GM06990 (cell line): ENCODE data around the gene MYH6.
"Not testable (repeated sequence)": the region's sequence is repeated elsewhere in the genome, so short reads cannot be mapped to it uniquely, and the experiment has no call there.

ENCODE experiments used
- DNase-seq: peaks from one replicate; pipeline ENCODE4 v3.0.0-alpha.2; 2011; ENCODE audit not compliant: insufficient read length; ENCODE audit errors: extremely low read depth
- H3K27me3 ChIP-seq: replicated peaks from 2 replicates; pipeline ENCODE4 v1.6.0; 2011; ENCODE audit warnings: low read length; ENCODE audit not compliant: control insufficient read depth, insufficient read depth
- H3K36me3 ChIP-seq: 2 replicates; pipeline ENCODE4 v1.5.1; 2011; ENCODE audit warnings: low read length; ENCODE audit not compliant: control insufficient read depth, insufficient read depth
- H3K4me3 ChIP-seq: replicated peaks from 2 replicates; pipeline ENCODE4 v1.5.1; 2011; ENCODE audit warnings: low read depth, mild to moderate bottlenecking, control low read depth, low read length
- CTCF ChIP-seq: IDR thresholded peaks from 2 replicates; pipeline ENCODE4 v1.5.1; 2011; ENCODE audit warnings: low read length, control low read depth, mild to moderate bottlenecking, inconsistent platforms; ENCODE audit not compliant: insufficient read depth, poor library complexity, severe bottlenecking

The MYH6 gene

GRCh38 chr14:23403139-23403438 lies 5.0 kb downstream of the MYH6 start:
- TF ChIP-seq CTCF = no peak
- H3K4me3 ChIP-seq = no peak overlapping the region
- H3K27me3 ChIP-seq = peaks cover 5% of the 10 kb centered on the region
- DNase-seq = no peak
- no peaks in the 10 kb centered on the region for H3K36me3 ChIP-seq

GRCh38 chr14:23402296-23403138 lies 5.6 kb downstream of the MYH6 start:
- no peak for TF ChIP-seq CTCF
- Histone ChIP-seq H3K27me3 (peaks cover 5% of the 10 kb centered on the region), H3K4me3 (no peak overlapping the region), H3K36me3 (no peaks in the 10 kb centered on the region)
- DNase-seq = no peak

- Histone ChIP-seq H3K36me3 (no peaks in the 10 kb centered on the region), H3K27me3 (peaks cover 5% of the 10 kb centered on the region), H3K4me3 (no peak overlapping the region)
- no peak for DNase-seq
- no peak for TF ChIP-seq CTCF
Measured at GRCh38 chr14:23401291-23401690, 6.8 kb downstream of the MYH6 start.

- not testable (repeated sequence) for DNase-seq, H3K4me3 ChIP-seq, H3K27me3 ChIP-seq, H3K36me3 ChIP-seq
Measured at GRCh38 chr14:23400496-23401149, 7.5 kb downstream of the MYH6 start.

GRCh38 chr14:23399591-23399990 lies 8.5 kb downstream of the MYH6 start:
- Histone ChIP-seq H3K27me3 (peaks cover 5% of the 10 kb centered on the region), H3K36me3 (no peaks in the 10 kb centered on the region), H3K4me3 (no peak overlapping the region)
- DNase-seq = no peak
- no peak for TF ChIP-seq CTCF

GRCh38 chr14:23399136-23399535 lies 8.9 kb downstream of the MYH6 start:
- no peak for DNase-seq
- no peak for TF ChIP-seq CTCF
- H3K36me3 ChIP-seq = no peaks in the 10 kb centered on the region
- peaks cover 5% of the 10 kb centered on the region for H3K27me3 ChIP-seq
- H3K4me3 ChIP-seq = no peak overlapping the region
